Daoy (cell line): ENCODE measurements around the gene RAB17. TPM values are rescaled to one million over a fixed set of nuclear protein-coding genes. Genes with fewer than 3 reads are reported as not detected.

ENCODE experiments used
- DNase-seq: peaks from one replicate; pipeline ENCODE4 v3.0.0-alpha.2; 2015; ENCODE audit warnings: low read depth
- total RNA-seq: library from RNA; depleted of rRNA; stranded (reverse); fragments of >200 nt; shearing (Covaris generic); gene quantifications from 2 replicates; pipeline ENCODE4 v1.2.3, GENCODE V29; 2014

RAB17 gene
- total RNA-seq, 1 experiment from 2014 or later: 0.40 TPM

DNA sequence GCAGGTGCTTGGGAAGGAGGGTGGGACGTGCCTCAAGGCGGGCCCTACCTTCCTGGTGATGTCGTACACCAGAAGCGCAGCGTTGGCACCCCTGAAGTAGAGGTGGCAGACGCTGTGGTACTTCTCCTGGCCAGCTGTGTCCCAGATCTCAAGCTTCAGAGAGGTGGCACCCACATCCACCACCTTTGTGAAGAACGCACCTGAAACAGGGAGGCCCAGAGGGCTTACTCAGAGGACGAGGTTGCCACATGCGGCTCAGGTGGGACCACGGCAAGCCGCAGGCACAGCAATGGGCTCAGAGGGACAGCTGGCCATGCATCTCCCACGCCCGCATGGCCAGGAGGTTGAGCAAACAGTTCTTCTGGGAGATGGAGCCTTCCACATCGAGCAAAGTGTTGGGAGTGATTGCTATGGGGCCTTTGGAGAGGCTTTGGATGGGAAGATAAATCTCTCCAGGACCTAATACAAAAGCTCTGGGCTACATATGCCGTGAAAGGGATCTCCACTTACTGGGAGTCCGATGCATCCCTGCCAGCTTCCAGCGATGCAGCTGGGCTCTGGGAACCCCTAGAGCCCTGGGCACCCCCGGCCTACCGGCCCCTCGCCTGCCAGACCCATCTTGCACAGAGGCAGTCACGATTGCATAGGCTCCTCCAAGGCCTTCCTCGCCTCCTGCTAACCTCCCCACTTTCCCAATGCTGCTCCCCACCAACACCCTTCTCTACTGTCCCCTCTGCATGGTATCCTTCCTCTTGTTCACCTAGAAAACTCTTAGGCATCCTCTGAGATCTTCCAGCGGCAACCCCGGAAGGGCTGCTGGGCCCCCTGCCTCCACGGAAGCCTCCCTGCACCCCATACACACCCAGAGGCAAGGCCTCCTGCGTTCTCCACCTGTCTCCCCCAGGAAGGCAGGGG is 12.3 kb downstream of the RAB17 start:
- no peak for DNase-seq

DNA sequence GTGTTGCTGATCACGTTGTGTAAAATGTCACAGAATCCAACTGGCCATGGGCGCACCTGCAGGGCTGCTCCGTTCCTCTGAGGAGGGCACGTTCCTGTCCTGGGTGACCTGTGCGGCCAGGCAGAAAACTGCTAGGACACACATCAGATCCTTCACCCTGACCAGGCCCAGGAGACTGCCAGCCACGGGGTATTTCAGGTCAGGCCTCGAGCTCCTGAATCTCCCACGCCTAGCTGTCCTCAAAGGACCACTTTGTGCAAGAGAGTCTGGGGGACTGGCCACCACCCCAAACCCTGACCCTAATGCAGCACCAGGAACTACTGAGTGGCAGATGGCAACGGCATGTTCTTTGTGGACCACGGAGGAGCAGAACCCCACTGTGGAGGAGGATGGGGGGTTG is 13.1 kb downstream of the RAB17 start:
- DNase-seq: no peak

DNA sequence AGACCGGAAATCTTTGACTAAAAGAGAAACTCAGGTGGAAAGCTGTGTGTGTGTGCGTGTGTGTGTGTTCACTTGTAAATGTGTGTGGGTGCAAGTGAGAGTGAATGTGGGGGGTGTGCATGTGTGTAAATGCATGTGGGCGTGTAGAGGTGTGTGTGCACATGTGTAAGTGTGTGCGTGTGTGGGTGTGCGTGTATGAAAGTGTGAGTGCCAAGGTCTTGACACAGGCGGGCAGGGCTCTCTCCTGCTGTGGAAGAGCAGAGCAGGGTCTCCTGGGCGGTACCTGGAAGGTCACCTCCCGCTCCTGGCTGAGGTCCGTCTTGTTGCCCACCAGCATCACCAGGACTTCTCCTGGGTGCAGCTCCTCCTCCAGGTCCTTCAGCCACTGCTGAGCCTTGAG is 13.6 kb downstream of the RAB17 start:
- no peak for DNase-seq

DNA sequence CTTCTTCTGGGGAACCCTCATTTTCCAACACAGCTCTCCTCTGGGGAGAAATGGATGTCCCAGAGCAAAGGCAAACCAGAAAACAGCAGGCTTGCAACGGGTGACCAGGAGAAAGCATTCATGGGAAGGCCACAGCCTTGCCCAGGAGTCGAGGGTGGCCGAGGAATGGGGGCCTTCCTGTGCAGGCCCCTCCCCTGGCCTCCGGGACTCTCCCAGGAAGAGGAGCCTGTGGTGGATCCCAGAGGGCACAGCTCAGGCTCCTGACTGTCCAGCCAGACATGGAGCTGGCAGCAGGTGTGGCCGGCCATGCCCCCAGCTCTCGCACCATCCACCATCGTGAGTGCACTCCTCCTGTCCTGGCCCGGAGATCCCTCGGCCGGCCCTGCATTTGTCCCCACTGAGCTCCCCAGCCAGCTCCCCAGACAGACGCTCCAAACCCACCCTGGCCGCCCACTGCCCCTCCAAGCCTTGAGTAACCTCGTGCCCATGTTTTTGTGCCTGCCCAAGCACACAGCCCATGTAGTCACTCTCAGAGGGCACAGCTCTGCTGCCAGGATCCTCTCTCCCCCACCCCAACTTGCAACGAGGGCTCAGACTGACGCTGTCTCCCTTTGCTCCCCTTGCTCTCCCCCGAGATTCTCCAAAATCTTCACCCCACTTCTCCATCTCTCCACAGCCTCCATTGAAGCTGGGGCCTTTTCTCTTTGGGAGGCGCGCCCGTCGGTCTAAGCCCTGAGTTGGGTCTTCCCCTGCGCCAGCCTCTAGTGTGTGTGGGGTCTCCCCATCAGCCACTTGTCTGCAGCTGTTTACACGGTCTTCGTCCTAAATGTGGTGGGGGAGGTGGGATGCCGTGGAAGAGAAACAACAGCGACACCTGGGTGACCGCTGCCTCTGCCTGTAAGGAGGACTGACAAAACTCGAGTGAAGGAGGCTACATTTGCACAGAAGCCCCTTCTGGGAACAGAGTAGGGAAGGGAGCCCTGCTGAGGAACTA is 14.4 kb downstream of the RAB17 start:
- DNase-seq: no peak

DNA sequence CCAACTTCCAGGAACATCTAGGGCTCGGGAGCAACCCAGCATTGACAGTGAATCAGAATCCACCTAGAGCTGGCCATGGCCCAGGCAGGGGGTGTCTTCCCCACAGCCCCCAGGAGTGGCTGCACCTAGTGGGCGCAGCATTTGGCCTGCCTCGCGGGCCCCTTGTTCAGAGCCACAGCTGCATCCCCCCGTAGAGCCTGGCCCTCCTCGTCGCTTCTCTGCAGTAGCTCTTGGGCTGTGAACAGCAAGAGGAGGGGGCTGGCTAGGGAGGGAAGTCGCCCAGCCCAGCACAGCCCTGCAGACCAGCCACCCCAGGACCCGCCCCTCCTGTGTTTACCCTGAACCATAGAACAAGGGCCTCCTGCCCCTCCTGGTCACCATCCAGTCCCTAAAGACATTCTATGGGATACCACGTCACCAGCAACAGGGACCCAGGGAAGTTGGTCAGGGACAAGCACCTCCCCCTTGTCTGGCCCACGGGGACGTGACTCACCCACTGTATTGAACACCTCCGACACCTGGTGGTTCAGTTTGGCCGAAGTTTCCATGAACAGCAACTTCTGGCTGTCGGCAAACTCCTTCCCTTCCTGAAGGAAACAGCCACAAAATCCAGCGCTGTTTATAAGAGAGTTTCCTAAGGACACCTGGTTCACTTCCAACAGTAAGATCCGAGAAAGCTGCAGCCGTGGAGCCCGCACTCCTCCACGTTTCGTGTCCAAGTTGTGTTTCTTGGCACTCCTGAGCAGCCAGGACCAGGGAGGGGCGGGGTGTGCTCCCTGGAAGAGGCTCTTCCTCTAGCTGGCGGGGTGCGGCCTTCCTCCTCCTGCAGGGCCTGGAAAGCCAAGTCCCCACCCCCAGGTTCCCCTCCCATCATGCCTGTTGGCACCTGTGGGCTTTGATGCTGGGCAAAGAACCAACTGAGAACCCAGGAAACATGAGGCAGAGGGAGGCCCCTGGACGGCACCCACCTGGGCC is 15.4 kb downstream of the RAB17 start:
- peak; percentile 44 for DNase-seq

DNA sequence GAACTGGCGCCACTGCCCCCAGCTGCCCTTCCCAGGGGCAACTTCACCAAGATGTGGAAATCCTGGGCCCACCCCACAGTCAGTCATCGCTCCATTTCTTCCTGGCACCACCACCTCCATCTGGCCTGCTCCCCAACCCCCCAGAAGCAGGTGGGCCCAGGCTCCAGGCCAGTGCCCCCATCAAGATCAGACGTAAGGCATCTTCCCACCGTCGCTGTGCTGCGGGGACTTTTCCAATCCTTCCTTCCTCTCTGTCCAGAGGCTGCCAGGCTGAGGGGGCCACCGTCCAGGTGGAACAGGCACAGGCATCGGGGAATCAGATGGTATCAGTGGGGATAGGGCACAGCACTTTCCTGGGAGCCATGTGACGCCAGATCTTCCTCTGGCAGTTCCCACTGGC is 16.1 kb downstream of the RAB17 start:
- DNase-seq: no peak

DNA sequence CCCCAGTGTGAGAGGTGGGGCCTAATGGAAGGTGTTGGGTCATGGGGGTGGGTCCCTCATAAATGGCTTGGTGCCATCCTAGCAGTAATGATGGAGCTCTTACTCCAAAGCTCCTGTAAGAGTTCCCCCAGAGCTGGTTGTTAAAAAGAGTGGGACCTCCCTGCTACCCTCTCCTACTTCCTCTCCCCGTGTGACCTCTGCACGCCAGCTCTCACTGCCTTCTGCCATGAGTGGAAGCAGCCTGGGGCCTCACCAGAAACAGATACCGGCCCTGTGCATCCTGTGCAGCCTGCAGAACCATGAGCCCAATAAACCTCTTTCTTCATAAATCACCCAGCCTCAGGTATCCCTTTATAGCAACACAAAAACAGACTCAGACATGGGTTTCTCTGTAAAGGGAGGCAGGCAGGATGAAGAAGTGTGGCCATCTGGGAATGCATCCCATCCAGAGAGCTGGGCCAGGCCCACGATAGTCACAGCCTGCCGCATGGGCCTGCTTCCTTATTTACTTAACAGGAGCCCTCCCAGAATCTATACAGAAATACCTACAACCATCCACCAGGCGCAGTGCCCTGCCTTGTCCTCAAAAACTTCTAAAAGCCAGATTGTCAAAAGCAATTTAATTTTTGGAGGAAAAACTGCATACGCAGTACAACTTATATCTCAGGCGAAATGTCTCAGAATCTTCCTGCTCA is 16.7 kb downstream of the RAB17 start:
- DNase-seq: no peak

DNA sequence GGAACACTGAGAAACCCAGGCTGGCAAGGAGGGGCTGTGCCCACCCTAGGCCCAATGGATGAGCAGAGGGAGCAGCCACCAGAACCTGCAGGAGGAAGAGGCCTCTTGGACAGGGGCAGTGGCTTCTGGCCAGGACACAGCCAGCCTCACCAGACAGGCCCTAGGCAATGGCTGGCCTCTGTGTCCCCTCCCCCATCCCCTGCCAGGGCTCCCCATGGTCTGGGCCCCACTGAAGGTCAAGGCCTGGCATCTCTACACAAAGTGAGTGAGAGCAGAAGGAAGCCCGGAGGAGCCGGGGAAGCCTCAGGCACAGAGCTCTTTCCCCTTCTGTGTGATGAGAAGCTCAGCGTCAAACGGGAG is 17.8 kb downstream of the RAB17 start:
- DNase-seq: no peak

DNA sequence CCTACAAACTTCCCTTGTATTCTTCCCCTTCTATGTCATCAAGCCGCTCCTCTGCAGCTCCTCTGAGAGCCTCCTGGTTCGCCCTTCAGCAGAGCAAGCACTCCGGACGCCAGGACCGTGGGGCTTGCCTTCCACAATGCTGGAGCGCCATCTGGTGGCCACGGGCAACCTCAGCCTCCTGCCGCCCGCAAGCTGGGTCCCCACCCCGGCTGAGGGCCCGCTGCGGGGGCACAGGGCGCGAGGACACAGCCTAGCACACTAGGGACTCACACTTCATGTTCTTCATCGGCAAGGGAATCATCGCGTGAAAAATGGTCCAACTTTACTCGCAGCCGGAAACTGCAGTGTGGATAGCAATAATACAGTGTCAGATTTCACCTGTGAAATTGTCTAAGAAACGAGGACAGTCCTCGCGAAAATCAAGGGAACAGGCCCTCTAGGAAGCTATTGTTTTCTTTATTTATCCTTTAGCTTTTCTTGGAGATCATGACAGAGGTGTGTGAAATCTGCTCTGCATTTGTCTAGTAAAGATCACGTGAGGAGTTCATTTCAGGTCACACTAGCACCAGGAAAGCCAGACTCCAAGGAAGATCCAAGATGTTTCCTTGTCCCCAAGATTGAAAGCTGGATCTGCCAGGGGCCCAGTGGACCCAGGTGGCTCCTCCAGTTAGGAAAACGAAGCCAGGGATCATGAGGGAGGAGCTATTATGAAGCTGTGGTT is 18.4 kb downstream of the RAB17 start:
- peak; percentile 90 for DNase-seq

DNA sequence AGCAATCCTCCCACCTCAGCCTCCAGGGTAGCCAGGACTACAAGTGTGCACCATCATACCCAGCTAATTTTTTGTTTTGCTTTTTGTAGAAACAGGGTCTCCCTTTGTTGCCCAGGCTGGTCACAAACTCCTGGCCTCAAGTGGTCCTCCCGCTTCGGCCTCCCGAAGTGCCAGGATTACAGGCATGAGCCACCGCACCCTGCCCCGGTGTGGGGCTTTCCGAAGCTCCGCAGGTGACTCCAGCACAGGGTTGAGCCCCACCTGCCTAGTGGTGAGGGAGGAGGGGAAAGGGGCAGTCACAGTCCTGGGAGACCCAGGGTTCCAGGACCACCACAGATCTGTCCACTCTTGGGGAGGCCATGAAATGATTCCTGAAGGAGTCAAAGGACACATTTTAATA is 19.0 kb downstream of the RAB17 start:
- no peak for DNase-seq

DNA sequence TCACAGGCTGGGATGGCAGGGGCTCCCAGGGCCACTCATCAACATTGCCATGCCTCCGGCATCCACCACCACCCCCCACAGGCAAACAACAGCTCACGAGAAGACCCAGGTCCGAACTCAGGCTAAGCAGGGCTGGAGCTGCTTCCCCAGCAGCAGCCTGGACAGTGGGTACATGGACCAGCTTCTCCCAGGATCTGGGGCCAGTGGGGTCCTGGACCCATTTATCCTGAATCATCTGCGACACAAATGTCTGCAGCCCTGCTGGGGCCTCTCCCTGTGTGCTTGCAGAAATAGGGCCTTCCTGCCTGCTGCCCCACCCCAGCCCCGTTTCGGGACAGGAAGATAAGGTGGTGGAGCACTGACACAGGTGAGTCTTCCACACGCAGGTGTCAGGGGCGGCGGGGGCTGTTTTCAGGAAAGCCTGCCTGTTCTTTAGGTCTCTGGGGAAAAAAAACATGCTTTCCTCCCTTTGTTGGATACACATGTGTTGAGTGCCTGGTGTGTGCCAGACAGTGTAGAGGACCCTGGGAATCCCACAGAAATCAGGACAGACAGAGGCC is 19.7 kb downstream of the RAB17 start:
- no peak for DNase-seq

DNA sequence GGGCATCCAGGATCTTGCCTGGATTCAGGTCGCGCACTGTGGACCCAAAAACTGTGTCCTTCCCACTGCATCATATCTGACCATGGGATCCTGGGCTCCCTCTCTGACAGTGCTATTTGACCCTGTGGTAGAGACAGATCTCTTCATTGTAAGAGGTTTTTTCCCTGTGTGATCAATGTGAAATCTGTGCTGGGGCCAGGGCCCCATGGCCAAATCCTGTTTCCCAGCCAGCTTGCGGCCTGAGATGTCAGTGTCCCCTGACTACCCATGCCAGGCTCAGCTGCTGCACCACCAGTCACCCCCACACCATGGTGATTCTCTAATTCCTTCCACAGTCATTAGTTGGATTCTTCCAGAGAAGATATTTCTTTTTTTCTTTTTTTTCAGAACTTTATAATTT is 20.6 kb downstream of the RAB17 start:
- DNase-seq: no peak

DNA sequence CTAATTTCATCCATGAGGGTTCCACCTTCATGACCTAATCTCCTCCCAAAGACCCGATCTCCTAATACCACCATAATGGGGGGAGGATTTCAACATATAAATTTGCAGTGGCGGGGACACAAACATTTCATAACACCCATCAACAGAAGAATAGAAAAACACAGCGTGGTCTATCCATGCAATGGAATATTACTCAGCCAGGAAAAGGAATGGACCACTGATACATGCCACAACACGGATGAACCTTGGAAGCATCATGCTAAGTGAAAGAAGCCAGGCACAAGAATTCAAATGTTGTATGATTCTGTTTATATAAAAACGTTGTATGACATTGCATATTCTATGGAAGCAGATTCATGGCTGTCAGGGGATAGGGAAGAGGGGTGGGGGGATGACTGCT is 21.5 kb downstream of the RAB17 start:
- DNase-seq: no peak

DNA sequence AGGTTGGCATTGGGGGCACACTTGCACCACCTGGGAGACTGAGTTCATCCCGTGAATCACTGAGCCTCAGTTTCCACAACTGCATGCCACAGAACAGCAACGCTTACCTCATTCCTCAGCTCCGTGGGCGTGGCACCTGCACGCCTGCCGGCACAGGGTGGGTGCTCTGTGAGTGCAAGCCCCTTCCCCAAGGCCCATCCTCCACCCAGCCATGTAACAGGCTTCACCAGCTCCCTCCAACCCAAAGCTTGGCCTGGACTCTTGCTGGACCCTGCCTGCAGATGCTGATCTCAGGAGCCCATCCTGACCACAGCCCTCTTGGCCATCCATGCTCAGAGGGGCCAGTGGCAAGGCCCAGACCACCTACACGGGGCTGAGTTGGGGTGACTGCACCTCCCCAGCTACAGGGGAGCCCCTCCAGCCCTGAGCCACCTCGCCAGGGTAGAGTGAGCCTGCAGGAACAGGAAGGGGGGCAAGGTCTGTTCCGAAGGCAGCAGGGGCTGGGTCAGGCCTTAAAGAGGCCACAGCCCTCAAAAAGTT is 22.3 kb downstream of the RAB17 start:
- no peak for DNase-seq

DNA sequence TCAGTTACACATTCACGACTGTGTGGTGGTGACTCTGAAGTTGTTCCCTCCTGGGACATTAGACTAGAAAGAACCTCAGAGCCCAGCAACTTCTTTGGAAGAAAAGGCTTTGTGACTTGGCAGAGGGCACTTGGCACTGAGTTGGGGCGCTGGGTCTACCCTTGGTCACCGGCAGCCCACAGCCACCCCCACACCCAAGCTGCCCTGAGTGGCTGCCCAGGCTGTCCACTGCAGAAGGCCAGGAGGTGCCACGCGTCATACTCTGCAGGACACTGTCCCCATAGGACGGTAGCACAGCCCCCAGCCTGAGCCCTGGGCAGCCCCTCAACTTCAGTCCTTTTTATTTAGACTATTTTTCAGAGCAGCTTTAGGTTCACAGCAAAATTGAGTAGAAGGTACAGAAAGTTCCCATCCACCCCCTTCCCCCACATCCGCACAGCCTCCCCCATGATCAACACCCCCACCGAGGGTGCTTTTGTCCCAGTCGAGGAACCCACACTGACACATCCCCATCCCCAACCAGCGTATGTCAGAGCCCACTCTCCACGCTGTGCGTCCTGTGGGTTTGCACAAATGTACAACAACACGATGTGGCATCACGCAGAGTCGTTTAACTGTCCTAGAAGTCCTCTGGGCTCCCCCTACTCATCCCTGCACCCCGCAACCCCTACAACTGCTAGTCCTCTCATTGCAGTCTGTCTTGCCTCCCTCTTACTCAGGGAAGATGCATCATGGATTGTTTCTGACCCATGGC is 23.1 kb downstream of the RAB17 start:
- no peak for DNase-seq

DNA sequence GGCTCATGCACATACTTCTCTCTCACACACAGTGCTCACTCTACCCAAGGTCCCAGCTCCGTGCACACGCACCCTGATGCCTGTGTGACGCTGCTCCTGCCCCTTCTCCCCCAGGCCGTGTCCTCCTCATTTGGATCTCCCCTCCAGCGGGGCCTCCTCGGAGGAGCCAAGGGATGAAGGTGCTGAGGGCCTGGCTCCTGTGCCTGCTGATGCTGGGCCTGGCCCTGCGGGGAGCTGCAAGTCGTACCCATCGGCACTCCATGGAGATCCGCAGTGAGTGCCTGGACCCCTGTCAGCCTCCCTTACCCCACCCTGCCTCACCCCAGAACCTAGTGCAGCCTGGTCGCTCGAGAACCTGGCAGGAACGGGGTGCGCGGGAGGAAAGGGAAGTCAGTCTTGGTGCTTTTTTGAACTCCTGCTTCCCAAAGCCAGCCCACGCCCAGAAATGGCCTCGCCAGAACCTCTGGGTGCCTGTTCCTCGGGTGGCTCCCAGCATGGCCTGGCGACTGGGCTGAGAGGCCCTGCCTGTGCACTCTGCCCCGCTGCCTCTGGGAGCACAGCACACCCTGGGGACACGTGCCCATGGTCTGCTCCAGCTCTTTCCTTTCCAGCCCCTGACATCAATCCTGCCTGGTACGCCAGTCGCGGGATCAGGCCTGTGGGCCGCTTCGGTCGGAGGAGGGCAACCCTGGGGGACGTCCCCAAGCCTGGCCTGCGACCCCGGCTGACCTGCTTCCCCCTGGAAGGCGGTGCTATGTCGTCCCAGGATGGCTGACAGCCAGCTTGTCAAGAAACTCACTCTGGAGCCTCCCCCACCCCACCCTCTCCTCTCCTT is 23.9 kb downstream of the RAB17 start, which contains the start of gene PRLH:
Gene PRLH (plus strand): TSS at position 174 of the 835 bp plus-strand sequence. CDS start 0 bp downstream, at position 174.
- no peak for DNase-seq

DNA sequence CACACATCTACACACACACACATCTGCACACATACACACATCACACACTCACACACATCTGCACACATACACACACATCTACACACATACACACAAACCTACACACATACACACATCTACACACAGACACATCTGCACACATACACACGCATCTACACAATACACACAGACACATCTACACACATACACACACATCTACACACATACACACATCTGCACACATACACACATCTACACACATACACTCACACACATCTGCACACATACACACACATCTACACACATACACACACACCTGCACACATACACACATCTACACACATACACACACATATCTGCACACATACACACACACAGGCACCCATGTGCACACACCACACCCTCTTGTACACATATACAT is 24.6 kb downstream of the RAB17 start:
- DNase-seq: no peak
